SH-SY5Y (cell line): ENCODE data around the gene FBXO10.

Experiments
- GATA2 ChIP-seq: IDR thresholded peaks from 2 replicates; pipeline ENCODE4 v1.6.1; 2011; ENCODE audit warnings: mild to moderate bottlenecking, low read depth, low read length
- GATA3 ChIP-seq: IDR thresholded peaks from 2 replicates; pipeline ENCODE4 v1.6.1; 2011; ENCODE audit warnings: low read depth, mild to moderate bottlenecking, low read length, moderate library complexity

GRCh38 chr9:37555786-37556185 is 20.4 kb downstream of the FBXO10 start:
- no peak for TF ChIP-seq GATA2
- TF ChIP-seq GATA3: no peak
